Loucy (cell line): ENCODE results near the gene FITM2.

Experiments used
- H2AFZ ChIP-seq: fragments of 200-600 bp; sonication (generic); 2 replicates; pipeline ENCODE4 v1.6.0; 2016; ENCODE audit warnings: antibody characterized with exemption, mild to moderate bottlenecking, low read length, moderate library complexity
- H3F3A ChIP-seq: fragments of 200-600 bp; 2 replicates; pipeline ENCODE4 v1.6.0; 2016; ENCODE audit warnings: antibody characterized with exemption, low read depth, mild to moderate bottlenecking
- H3K27me3 ChIP-seq: fragments of 200-600 bp; sonication (generic); 2 replicates; pipeline ENCODE4 v1.6.1; 2014; ENCODE audit warnings: low read length, mild to moderate bottlenecking; ENCODE audit not compliant: insufficient read depth, poor library complexity, severe bottlenecking
- H3K36me3 ChIP-seq: fragments of 200-600 bp; sonication (generic); 2 replicates; pipeline ENCODE4 v1.6.1; 2016; ENCODE audit warnings: low read length; ENCODE audit not compliant: insufficient read depth
- H3K4me1 ChIP-seq: fragments of 200-600 bp; sonication (generic); 2 replicates; pipeline ENCODE4 v1.5.1; 2014; ENCODE audit warnings: low read length, mild to moderate bottlenecking; ENCODE audit not compliant: insufficient read depth, poor library complexity, severe bottlenecking
- H3K4me2 ChIP-seq: fragments of 200-600 bp; sonication (generic); 2 replicates; pipeline ENCODE4 v1.6.0; 2014; ENCODE audit warnings: antibody characterized with exemption, low read length, low read depth, mild to moderate bottlenecking; ENCODE audit not compliant: poor library complexity, severe bottlenecking
- H3K4me3 ChIP-seq: fragments of 200-600 bp; sonication (generic); 2 replicates; pipeline ENCODE4 v1.5.1; 2014; ENCODE audit warnings: low read length, mild to moderate bottlenecking, mixed read lengths; ENCODE audit not compliant: poor library complexity, severe bottlenecking
- H3K79me2 ChIP-seq: fragments of 200-600 bp; sonication (generic); 2 replicates; pipeline ENCODE4 v1.6.1; 2014; ENCODE audit warnings: low read length; ENCODE audit not compliant: insufficient read depth
- H3K9ac ChIP-seq: fragments of 200-600 bp; sonication (generic); 2 replicates; pipeline ENCODE4 v1.6.0; 2014; ENCODE audit warnings: mild to moderate bottlenecking, low read depth, low read length, moderate library complexity; ENCODE audit not compliant: poor library complexity, severe bottlenecking
- H3K9me2 ChIP-seq: fragments of 200-600 bp; sonication (generic); replicated peaks from 2 replicates; pipeline ENCODE4 v1.6.1; 2016; ENCODE audit warnings: low read depth, low read length, mixed read lengths
- H3K9me3 ChIP-seq: fragments of 200-600 bp; sonication (generic); 2 replicates; pipeline ENCODE4 v1.6.1; 2014; ENCODE audit warnings: mild to moderate bottlenecking, antibody characterized with exemption, low read length, low read depth; ENCODE audit not compliant: insufficient read depth
- H4K20me1 ChIP-seq: fragments of 200-600 bp; sonication (generic); 2 replicates; pipeline ENCODE4 v1.6.0; 2014; ENCODE audit warnings: antibody characterized with exemption, low read length, mild to moderate bottlenecking; ENCODE audit not compliant: insufficient read depth, poor library complexity, severe bottlenecking
- CTCF ChIP-seq: fragments of 200-600 bp; sonication (generic); conservative IDR thresholded peaks from 2 replicates; pipeline ENCODE4 v1.5.1; 2014; ENCODE audit warnings: mild to moderate bottlenecking, antibody characterized with exemption, low read length
- EZH2phosphoT487 ChIP-seq: fragments of 200-600 bp; IDR thresholded peaks from 2 replicates; pipeline ENCODE4 v1.6.1; 2018; ENCODE audit warnings: antibody characterized with exemption, mild to moderate bottlenecking, moderate library complexity, borderline replicate concordance

FITM2 gene

GRCh38 chr20:44291754-44292153 is 19.2 kb downstream of the FITM2 start:
- H3K9ac ChIP-seq = no peak overlapping the region
- H3K36me3 ChIP-seq = no peaks in the 10 kb centered on the region
- no peaks in the 10 kb centered on the region for H3K9me3 ChIP-seq
- H3K4me1 ChIP-seq = no peaks in the 10 kb centered on the region
- H3F3A ChIP-seq = no peaks in the 10 kb centered on the region
- H3K27me3 ChIP-seq = no peaks in the 10 kb centered on the region
- no peaks in the 10 kb centered on the region for H3K9me2 ChIP-seq
- H4K20me1 ChIP-seq = no peaks in the 10 kb centered on the region
- no peak overlapping the region for H3K4me3 ChIP-seq
- H3K4me2 ChIP-seq = no peak overlapping the region
- TF ChIP-seq CTCF = no peak
- no peak for TF ChIP-seq EZH2phosphoT487
- no peak overlapping the region for H2AFZ ChIP-seq
- H3K79me2 ChIP-seq = no peaks in the 10 kb centered on the region

GRCh38 chr20:44288252-44288651 is 22.8 kb downstream of the FITM2 start:
- Histone ChIP-seq H3F3A (no peaks in the 10 kb centered on the region), H4K20me1 (no peaks in the 10 kb centered on the region), H3K4me2 (no peak overlapping the region), H3K9me3 (no peaks in the 10 kb centered on the region), H3K4me3 (no peak overlapping the region), H3K36me3 (no peaks in the 10 kb centered on the region), H3K27me3 (no peaks in the 10 kb centered on the region), H2AFZ (no peak overlapping the region), H3K9ac (no peak overlapping the region), H3K79me2 (no peaks in the 10 kb centered on the region), H3K9me2 (no peaks in the 10 kb centered on the region), H3K4me1 (no peaks in the 10 kb centered on the region)
- TF ChIP-seq EZH2phosphoT487 (no peak), CTCF (peak; percentile 23)

GRCh38 chr20:44287272-44288097 is 23.5 kb downstream of the FITM2 start:
- Histone ChIP-seq H3K9me2 (no peaks in the 10 kb centered on the region), H3K4me3 (no peak overlapping the region), H3K4me2 (no peak overlapping the region), H3K79me2 (no peaks in the 10 kb centered on the region), H3K27me3 (no peaks in the 10 kb centered on the region), H4K20me1 (no peaks in the 10 kb centered on the region), H3K9me3 (no peaks in the 10 kb centered on the region), H2AFZ (no peak overlapping the region), H3F3A (no peaks in the 10 kb centered on the region), H3K9ac (no peak overlapping the region), H3K4me1 (no peaks in the 10 kb centered on the region), H3K36me3 (no peaks in the 10 kb centered on the region)
- TF ChIP-seq CTCF = no peak
- TF ChIP-seq EZH2phosphoT487 = no peak
